NB4 (cell line): ENCODE data around the gene RASSF3.

Source experiments
- CTCF ChIP-seq: IDR thresholded peaks from one replicate; pipeline ENCODE4 v1.5.1; 2012; ENCODE audit warnings: low read depth, low read length
- MYC ChIP-seq: IDR thresholded peaks from 2 replicates; pipeline ENCODE4 v1.6.1; 2011; ENCODE audit warnings: low read depth, low read length
- POLR2A ChIP-seq: IDR thresholded peaks from 2 replicates; pipeline ENCODE4 v1.6.1; 2011; ENCODE audit warnings: mild to moderate bottlenecking; ENCODE audit not compliant: insufficient read length; ENCODE audit errors: extremely low read depth
- TF ChIP-seq, protein P1 (sequence below): IDR thresholded peaks from 2 replicates; pipeline ENCODE4 v1.6.1; 2011; ENCODE audit warnings: low read depth, low read length

DNA sequence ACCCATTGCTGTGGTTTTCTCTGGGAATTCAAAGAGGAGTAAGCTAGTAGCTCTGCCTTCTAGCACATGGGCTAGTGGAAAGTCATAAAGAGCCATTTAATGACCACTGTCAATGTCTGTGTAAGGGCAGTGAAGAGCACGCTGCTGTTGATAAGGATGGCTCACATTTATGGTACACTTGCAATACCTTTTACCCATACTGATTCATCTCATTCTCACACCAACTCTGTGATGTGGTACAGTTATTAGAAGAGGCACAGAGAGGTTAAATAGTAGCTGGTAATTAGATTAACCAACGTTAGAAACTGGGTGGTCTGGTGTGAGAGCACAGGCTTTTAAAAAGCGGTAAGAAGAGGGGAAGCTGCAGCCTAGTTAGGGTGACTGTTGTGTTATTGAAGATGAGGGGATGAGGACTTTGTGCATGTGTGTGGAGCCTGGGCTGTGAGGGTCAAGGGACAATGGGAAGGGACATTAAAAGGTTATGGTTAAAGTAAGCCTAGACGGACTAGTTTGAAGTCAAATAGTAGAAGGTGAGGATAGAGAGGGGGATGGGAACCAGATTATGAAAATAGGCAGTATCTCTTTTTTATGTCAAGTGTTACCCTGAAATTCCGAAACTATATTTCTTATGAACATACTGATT lies 25.2 kb downstream of the RASSF3 start:
- TF ChIP-seq POLR2A (no peak), CTCF (no peak), MYC (no peak)
- TF ChIP-seq, protein P1, sequence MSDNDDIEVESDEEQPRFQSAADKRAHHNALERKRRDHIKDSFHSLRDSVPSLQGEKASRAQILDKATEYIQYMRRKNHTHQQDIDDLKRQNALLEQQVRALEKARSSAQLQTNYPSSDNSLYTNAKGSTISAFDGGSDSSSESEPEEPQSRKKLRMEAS, result no peak
